PC-3 (cell line): ENCODE measurements around the gene TRMT10C. TPM values are rescaled to one million over a fixed set of nuclear protein-coding genes. Genes with fewer than 3 reads are reported as not detected.
A peak's percentile ranks its signal among the peaks of the same experiment; 100 is the strongest.

Source experiments
- ATAC-seq: fragments of 200-7000 bp; cut with Tn5 transposase; 2 replicates; pipeline ENCODE4 v1.9.1; 2020; ENCODE audit warnings: mild to moderate bottlenecking, moderate library complexity
- BruUV-seq: library from RNA; stranded (reverse); fragments of 400-500 nt; replicated peaks from 2 replicates; lab custom pipeline; 2021; lab: Mats Ljungman, UMichigan
- CTCF ChIA-PET: fragments of 300-600 bp; sonication (Branson Sonifier 250); formaldehyde crosslinking; loops from one replicate; lab custom pipeline; 2022; ENCODE audit warnings: antibody characterized with exemption; lab: Charles Lee
- POLR2A ChIA-PET: fragments of 300-600 bp; sonication (Branson Sonifier 250); formaldehyde crosslinking; loops from one replicate; lab custom pipeline; 2022; ENCODE audit warnings: antibody characterized with exemption; ENCODE audit not compliant: unreplicated experiment; lab: Charles Lee
- DNase-seq: peaks from one replicate; pipeline ENCODE4 v3.0.0-alpha.2; 2015
- H2AFZ ChIP-seq: fragments of 300-600 bp; sonication (generic); 2 replicates; pipeline ENCODE4 v1.6.0; 2016; ENCODE audit warnings: antibody characterized with exemption, low read length
- H3F3A ChIP-seq: fragments of 300-600 bp; sonication (generic); one replicate; pipeline ENCODE4 v1.6.0; 2017; ENCODE audit warnings: antibody characterized with exemption, low read length, control low read depth, mild to moderate bottlenecking; ENCODE audit not compliant: unreplicated experiment
- H3K27ac ChIP-seq: fragments of 300-600 bp; sonication (generic); 2 replicates; pipeline ENCODE4 v1.5.1; 2016; ENCODE audit warnings: mild to moderate bottlenecking, low read length
- H3K27me3 ChIP-seq: fragments of 300-600 bp; sonication (generic); 2 replicates; pipeline ENCODE4 v1.6.1; 2016; ENCODE audit warnings: low read length, mixed read lengths
- H3K36me3 ChIP-seq: fragments of 300-600 bp; sonication (generic); 2 replicates; pipeline ENCODE4 v1.6.1; 2016; ENCODE audit warnings: low read depth, mixed run types, low read length, mixed read lengths
- H3K4me1 ChIP-seq: fragments of 300-600 bp; sonication (generic); 2 replicates; pipeline ENCODE4 v1.5.1; 2016; ENCODE audit warnings: low read length; ENCODE audit not compliant: insufficient read depth
- H3K4me2 ChIP-seq: fragments of 300-600 bp; sonication (generic); 2 replicates; pipeline ENCODE4 v1.6.0; 2016; ENCODE audit warnings: low read length
- H3K4me3 ChIP-seq: fragments of 300-600 bp; sonication (generic); 2 replicates; pipeline ENCODE4 v1.5.1; 2016; ENCODE audit warnings: mild to moderate bottlenecking, low read length, mixed read lengths
- H3K79me2 ChIP-seq: fragments of 300-600 bp; sonication (generic); 2 replicates; pipeline ENCODE4 v1.6.1; 2017; ENCODE audit warnings: low read length, mixed read lengths
- H3K9ac ChIP-seq: fragments of 300-600 bp; sonication (generic); 2 replicates; pipeline ENCODE4 v1.6.0; 2016; ENCODE audit warnings: mild to moderate bottlenecking, low read length
- H3K9me2 ChIP-seq: fragments of 300-600 bp; sonication (generic); replicated peaks from 2 replicates; pipeline ENCODE4 v1.6.1; 2016; ENCODE audit warnings: mixed run types, low read length, mixed read lengths
- H3K9me3 ChIP-seq: fragments of 300-600 bp; sonication (generic); 2 replicates; pipeline ENCODE4 v1.6.1; 2016; ENCODE audit warnings: low read length, mixed read lengths
- H4K20me1 ChIP-seq: fragments of 300-600 bp; sonication (generic); 2 replicates; pipeline ENCODE4 v1.6.1; 2016; ENCODE audit warnings: low read length, mixed read lengths
- EZH2 ChIP-seq: fragments of 300-600 bp; sonication (generic); IDR thresholded peaks from one replicate; pipeline ENCODE4 v1.6.1; 2017; ENCODE audit warnings: antibody characterized with exemption, mild to moderate bottlenecking, low read length; ENCODE audit not compliant: unreplicated experiment
- EZH2phosphoT487 ChIP-seq: fragments of 300-600 bp; sonication (generic); IDR thresholded peaks from 2 replicates; pipeline ENCODE4 v1.6.1; 2018; ENCODE audit warnings: mild to moderate bottlenecking, antibody characterized with exemption, low read length, borderline replicate concordance
- intact Hi-C: fragments of 100-400 bp; cut with micrococcal nuclease; formaldehyde crosslinking; loops from 2 replicates; pipeline ENCODE4 v1.9.0; 2023
- total RNA-seq: library from RNA; depleted of rRNA; stranded (reverse); fragments of >200 nt; gene quantifications from 2 replicates; pipeline ENCODE4 v1.2.3, GENCODE V29; 2014
- TF ChIP-seq, protein P1 (sequence below): fragments of 300-600 bp; sonication (generic); conservative IDR thresholded peaks from 2 replicates; pipeline ENCODE4 v1.5.1; 2017; ENCODE audit warnings: antibody characterized with exemption, low read depth, mild to moderate bottlenecking, low read length

Gene TRMT10C
- total RNA-seq, 1 experiment from 2014 or later = 35.2 TPM

DNA sequence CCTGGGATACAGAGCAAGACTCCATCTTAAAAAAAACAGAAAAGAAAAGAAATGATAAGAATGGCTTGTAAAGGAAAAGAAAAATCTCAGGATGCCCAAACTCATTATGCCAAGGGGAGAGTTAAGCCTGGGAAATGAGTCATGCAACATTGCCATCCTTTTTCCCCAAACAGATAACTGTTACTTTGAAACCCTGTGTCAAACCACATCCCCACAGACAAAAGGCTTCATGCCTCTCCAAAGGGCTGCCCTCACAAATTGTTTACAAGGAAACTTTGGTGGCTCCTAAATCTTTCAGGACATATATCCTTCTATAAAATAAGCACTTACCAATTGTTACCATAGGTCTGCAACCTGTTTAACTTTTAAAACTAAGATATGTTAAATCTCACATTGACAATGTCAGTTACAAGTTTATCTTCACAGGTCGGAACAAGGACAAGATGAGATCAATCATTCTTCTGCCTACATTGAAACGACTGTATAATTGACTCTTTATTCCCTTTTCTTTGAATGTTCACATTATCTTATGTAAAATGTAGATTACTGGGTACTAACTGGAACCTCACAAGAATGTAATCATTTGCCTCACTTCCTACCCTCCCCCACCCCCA is 30.1 kb upstream of the TRMT10C start:
- H4K20me1 ChIP-seq = no peaks in the 10 kb centered on the region
- no peak for ATAC-seq
- H3K9ac ChIP-seq = no peak overlapping the region
- H3K27me3 ChIP-seq = no peaks in the 10 kb centered on the region
- 0 out of 2 replicates have a peak, but pooled peaks cover 3% of the 10 kb centered on the region for H3K9me3 ChIP-seq
- no peaks in the 10 kb centered on the region for H3K9me2 ChIP-seq
- no peaks in the 10 kb centered on the region for H3K4me1 ChIP-seq
- H3K4me2 ChIP-seq = no peak overlapping the region
- no peak for DNase-seq
- H3K4me3 ChIP-seq = no peak overlapping the region
- CTCF ChIA-PET = no interaction called here
- TF ChIP-seq, protein P1, sequence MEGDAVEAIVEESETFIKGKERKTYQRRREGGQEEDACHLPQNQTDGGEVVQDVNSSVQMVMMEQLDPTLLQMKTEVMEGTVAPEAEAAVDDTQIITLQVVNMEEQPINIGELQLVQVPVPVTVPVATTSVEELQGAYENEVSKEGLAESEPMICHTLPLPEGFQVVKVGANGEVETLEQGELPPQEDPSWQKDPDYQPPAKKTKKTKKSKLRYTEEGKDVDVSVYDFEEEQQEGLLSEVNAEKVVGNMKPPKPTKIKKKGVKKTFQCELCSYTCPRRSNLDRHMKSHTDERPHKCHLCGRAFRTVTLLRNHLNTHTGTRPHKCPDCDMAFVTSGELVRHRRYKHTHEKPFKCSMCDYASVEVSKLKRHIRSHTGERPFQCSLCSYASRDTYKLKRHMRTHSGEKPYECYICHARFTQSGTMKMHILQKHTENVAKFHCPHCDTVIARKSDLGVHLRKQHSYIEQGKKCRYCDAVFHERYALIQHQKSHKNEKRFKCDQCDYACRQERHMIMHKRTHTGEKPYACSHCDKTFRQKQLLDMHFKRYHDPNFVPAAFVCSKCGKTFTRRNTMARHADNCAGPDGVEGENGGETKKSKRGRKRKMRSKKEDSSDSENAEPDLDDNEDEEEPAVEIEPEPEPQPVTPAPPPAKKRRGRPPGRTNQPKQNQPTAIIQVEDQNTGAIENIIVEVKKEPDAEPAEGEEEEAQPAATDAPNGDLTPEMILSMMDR = no peak
- TF ChIP-seq EZH2 = no peak
- TF ChIP-seq EZH2phosphoT487 = no peak
- no peaks in the 10 kb centered on the region for H3K36me3 ChIP-seq
- no peak overlapping the region for H3K27ac ChIP-seq
- H2AFZ ChIP-seq = no peak overlapping the region
- BruUV-seq = no TSS peak
- intact Hi-C loops = no loop called here
- H3F3A ChIP-seq = no peaks in the 10 kb centered on the region
- POLR2A ChIA-PET = interaction anchor here (0.5 kb wide), 1 partner anchor 14 kb away, joined by 7 read pairs; no protein-coding TSS in a partner anchor
- no peaks in the 10 kb centered on the region for H3K79me2 ChIP-seq

DNA sequence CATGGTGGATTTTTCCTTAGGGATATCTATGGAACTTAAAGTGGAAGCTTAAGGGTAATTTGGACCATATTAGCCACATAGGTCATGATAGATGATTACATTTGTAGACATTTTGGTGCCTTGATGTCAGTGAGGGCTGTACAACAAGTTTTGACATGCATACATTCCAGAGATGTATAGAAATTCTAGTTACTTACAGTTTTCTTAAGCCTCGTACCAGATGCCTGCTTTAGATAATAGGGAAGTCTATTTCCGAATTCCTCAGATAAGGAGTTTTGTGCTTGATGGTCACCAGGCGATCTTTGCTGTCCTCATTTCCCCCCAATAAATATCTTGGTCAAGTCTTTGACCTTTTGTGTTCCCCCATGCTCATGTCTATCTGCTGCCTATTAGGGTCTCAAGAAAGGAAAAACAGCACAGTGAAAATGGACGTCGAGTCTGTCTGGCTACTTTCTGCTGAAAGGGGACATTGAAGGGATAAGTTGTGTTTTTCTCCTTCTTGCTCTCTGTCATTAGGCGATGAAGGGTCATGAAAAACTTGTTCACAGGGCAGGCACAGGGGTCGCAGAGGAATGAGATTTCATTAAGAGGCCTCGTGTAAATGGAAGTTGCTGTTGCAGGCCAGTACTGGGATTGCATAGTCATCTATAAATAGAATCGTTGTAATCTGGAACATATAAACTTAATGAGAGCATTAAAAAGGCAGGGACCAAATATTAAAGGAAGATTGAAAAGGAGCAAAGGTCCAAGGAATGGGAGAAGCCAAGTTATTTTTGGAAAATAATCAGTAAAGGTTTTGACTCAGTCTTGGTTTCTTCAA is 28.7 kb upstream of the TRMT10C start:
- no peaks in the 10 kb centered on the region for H3F3A ChIP-seq
- ChIA-PET CTCF (no interaction called here), POLR2A (no interaction called here)
- 0 out of 2 replicates have a peak, but pooled peaks cover 3% of the 10 kb centered on the region for H3K9me3 ChIP-seq
- H4K20me1 ChIP-seq = no peaks in the 10 kb centered on the region
- intact Hi-C loops = no loop called here
- no peak overlapping the region for H3K9ac ChIP-seq
- BruUV-seq = no TSS peak
- no peak overlapping the region for H3K27ac ChIP-seq
- H3K4me2 ChIP-seq = no peak overlapping the region
- H3K9me2 ChIP-seq = no peaks in the 10 kb centered on the region
- ATAC-seq (no peak), DNase-seq (no peak)
- H3K36me3 ChIP-seq = no peaks in the 10 kb centered on the region
- H3K4me1 ChIP-seq = no peaks in the 10 kb centered on the region
- H3K4me3 ChIP-seq = no peak overlapping the region
- TF ChIP-seq, protein P1 = no peak
- no peak for TF ChIP-seq EZH2
- TF ChIP-seq EZH2phosphoT487 = no peak
- no peaks in the 10 kb centered on the region for H3K79me2 ChIP-seq
- H2AFZ ChIP-seq = no peak overlapping the region
- H3K27me3 ChIP-seq = no peaks in the 10 kb centered on the region

DNA sequence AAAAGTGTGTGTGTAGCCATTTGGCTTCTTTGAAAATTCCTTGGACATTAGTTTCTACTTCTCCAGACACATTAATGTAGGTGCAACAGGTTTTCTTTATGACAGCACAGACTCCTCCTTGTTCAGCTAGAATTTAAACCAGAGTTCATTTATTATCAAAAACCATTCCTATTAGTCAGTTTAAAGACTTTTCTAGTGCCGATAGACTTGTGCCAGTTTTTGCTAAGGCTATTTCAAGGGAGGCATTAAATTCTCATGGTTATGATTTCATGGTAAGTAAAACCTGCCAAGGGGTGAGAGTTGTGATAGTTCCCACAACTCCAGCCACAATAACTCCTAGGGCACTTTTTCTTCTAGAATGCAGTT is 28.1 kb upstream of the TRMT10C start:
- Histone ChIP-seq H3K4me3 (no peak overlapping the region), H3K9me2 (no peaks in the 10 kb centered on the region), H3K27me3 (no peaks in the 10 kb centered on the region), H4K20me1 (no peaks in the 10 kb centered on the region), H3K9ac (no peak overlapping the region), H3K79me2 (no peaks in the 10 kb centered on the region), H3K4me2 (no peak overlapping the region), H3F3A (no peaks in the 10 kb centered on the region), H3K9me3 (0 out of 2 replicates have a peak, but pooled peaks cover 3% of the 10 kb centered on the region), H3K4me1 (no peaks in the 10 kb centered on the region), H3K27ac (no peak overlapping the region), H3K36me3 (no peaks in the 10 kb centered on the region), H2AFZ (no peak overlapping the region)
- intact Hi-C loops = no loop called here
- DNase-seq (peak; percentile 10), ATAC-seq (no peak)
- TF ChIP-seq, protein P1 = no peak
- no peak for TF ChIP-seq EZH2
- no peak for TF ChIP-seq EZH2phosphoT487
- no TSS peak for BruUV-seq
- ChIA-PET CTCF (no interaction called here), POLR2A (no interaction called here)
